22Rv1 (cell line): ENCODE data around the gene CCM2.

ENCODE experiments used
- H3K27ac ChIP-seq: fragments of 450-650 bp; 2 replicates; pipeline ENCODE4 v1.5.1; 2017
- ZFX ChIP-seq: fragments of 450-650 bp; IDR thresholded peaks from 2 replicates; pipeline ENCODE4 v1.6.1; 2017; ENCODE audit warnings: antibody characterized with exemption, borderline replicate concordance
- TF ChIP-seq, protein P1 (sequence below): fragments of 450-650 bp; IDR thresholded peaks from 2 replicates; pipeline ENCODE4 v1.5.1; 2017; ENCODE audit warnings: mild to moderate bottlenecking

CCM2 gene

DNA sequence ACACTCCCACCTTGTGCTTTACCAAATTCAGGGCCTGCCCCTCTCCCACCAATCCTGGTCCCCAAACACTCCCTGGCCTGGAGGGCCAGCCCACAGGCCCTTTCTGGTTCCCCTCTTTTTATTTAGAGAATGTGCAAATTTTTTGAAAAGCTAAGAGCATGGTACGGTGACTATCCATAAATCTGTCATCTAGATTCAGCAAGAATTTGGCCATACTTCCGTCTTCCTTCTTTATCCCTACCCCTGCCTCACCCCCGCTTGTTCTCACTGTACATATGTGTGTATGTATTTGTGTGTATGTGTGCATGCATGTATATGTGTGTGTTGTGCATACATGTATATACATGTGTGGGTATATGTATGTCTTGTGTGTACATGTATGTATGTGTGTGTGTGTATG, 119.5 kb downstream of the CCM2 start:
- TF ChIP-seq ZFX, result no peak
- TF ChIP-seq, protein P1, sequence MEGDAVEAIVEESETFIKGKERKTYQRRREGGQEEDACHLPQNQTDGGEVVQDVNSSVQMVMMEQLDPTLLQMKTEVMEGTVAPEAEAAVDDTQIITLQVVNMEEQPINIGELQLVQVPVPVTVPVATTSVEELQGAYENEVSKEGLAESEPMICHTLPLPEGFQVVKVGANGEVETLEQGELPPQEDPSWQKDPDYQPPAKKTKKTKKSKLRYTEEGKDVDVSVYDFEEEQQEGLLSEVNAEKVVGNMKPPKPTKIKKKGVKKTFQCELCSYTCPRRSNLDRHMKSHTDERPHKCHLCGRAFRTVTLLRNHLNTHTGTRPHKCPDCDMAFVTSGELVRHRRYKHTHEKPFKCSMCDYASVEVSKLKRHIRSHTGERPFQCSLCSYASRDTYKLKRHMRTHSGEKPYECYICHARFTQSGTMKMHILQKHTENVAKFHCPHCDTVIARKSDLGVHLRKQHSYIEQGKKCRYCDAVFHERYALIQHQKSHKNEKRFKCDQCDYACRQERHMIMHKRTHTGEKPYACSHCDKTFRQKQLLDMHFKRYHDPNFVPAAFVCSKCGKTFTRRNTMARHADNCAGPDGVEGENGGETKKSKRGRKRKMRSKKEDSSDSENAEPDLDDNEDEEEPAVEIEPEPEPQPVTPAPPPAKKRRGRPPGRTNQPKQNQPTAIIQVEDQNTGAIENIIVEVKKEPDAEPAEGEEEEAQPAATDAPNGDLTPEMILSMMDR, result no peak
- H3K27ac ChIP-seq, result no peak overlapping the region

DNA sequence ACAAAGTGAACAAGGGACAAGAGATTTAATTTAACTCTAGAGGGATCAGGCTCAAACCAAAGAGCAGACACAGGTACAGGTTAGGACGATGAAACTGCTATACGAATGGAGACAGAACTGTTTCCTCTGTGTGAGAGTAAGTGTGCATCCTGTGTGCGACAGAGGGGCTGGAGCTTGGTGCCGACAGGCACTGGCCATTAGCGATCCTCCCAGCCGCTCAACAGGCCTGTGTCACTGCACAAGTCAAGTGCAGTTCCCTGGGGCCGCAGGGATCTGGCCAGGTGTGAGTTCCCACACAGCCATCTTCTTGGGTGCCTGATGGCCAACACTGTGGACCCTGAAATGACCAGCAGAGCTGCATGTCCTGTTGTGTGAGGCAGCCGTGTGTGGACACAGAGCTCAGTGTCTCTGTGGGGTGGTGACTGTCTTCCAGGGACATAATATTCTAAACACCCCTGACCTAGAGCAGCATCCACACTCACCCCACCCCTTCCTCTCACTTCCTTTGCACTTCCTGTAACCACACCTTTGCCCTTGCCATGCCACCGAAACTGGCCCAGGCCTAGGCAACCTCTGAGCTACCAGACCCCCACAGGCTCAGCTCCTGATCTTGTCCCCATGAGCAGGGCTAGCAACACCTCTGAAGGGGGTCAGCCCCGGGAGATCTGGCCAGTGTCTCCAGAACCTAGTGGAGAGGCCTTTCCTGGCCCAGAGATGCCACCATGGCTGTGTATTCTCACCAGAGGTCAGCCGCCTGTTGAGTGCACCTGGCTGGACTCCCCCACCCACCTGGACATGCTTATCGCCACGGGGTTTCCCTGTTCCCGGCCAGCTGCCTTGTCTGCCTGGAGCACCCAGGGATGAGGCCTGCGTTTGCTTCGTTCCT, 123.2 kb downstream of the CCM2 start:
- no peak overlapping the region for H3K27ac ChIP-seq
- TF ChIP-seq, protein P1, result no peak
- no peak for TF ChIP-seq ZFX

DNA sequence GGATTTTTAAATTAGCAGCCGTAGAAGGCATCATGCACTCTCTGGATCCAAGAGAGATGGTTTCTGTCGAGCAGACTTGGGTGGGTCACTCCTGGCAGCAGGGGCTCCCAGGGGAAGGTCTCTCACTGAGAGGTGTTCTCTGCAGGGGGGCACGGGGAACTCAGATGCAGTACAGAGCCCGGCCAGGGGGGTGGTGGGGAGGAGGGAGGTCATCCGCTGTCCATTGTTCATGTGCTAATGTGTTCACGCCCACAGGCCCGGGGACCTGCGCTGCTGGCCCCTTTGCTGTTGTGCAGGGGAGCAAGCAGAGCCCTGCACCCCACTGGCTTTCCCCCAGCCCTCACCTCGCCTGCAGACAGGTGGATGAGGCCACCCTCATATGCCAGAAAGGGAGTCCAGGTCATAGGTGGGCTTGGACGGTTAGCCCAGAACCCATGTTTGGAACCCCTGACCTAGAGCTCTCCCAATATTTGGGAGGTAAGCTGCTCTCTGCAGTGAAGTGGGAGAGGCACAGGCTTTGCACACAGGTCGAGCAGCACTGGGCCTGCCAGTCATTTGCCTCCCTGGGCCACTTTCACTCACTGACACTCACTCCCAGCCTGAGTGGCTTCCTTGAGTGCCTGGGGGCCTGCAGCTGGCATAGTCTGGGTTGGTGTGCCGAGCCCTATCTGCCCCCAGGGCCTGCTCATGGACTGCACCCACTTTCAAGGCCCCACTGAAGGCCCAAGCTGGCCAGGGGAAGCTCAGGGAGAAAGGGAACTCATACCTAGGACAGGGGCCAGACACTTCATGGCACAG, 124.1 kb downstream of the CCM2 start:
- TF ChIP-seq, protein P1, result no peak
- TF ChIP-seq ZFX, result no peak
- no peak overlapping the region for H3K27ac ChIP-seq

DNA sequence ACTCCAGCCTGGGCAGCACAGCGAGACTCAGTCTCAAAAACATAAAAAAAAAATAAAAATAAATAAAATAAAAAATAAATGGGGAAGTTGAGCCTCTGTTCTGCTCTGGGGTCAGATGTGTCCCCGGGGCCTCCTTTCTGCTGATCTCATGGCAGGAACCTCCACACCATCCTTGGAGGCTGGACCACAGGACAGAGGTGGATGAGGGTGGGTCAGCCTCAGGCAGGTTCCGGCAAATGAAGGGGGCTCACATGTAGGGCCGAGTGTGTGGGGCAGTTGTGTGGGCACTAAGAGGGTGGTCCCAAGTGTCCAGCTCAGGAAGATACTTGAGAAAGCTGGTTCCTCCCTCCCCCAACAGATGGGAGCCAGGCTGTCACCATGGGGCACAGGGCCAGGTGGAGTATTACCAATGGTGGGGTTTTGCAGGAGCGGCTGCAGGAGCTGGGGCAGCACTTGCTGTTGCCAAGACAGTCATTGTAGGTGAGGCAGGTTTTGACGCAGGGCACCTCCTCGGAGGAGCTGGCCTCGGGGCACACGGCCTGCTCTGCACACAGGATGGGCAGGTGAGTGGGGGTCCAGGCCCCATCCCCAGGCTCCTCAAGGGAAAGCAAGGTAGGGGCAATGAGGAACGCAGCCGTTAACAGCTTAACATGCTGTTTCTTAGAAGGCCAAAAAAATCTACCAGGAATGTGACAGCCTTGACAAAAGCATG, 125.3 kb downstream of the CCM2 start:
- no peak overlapping the region for H3K27ac ChIP-seq
- no peak for TF ChIP-seq ZFX
- TF ChIP-seq, protein P1, result no peak
